GM12878 (cell line): ENCODE results near the gene MORC1. TPM values are rescaled to one million over a fixed set of nuclear protein-coding genes. Genes with fewer than 3 reads are reported as not detected.

ENCODE experiments used
- ATAC-seq: fragments of 200-7000 bp; cut with Tn5 transposase; 3 replicates; pipeline ENCODE4 v1.9.1; 2020; ENCODE audit warnings: mild to moderate bottlenecking, moderate library complexity
- BruUV-seq: library from RNA; stranded (reverse); fragments of 400-500 nt; replicated peaks from 2 replicates; lab custom pipeline; 2021; lab: Mats Ljungman, UMichigan
- CTCF ChIA-PET: fragments of 300-600 bp; sonication (Branson Sonifier 250); formaldehyde crosslinking; extraction: SDS; loops from one replicate; lab custom pipeline; 2021; ENCODE audit warnings: inconsistent platforms; lab: Yijun Ruan, JAX
- POLR2A ChIA-PET: fragments of 350-600 bp; formaldehyde crosslinking; extraction: SDS; loops from one replicate; lab custom pipeline; 2021; ENCODE audit warnings: inconsistent platforms; lab: Charles Lee
- RAD21 ChIA-PET: fragments of 300-600 bp; sonication (Branson Sonifier 250); formaldehyde crosslinking; loops from one replicate; lab custom pipeline; 2023; ENCODE audit warnings: antibody characterized with exemption; ENCODE audit not compliant: unreplicated experiment; lab: Charles Lee
- SMC1A ChIA-PET: fragments of 300-600 bp; sonication (Branson Sonifier 250); formaldehyde crosslinking; loops from one replicate; lab custom pipeline; 2023; ENCODE audit not compliant: unreplicated experiment, uncharacterized antibody; lab: Charles Lee
- DNase-seq: peaks from one replicate; pipeline ENCODE4 v3.0.0-alpha.2; 2011; ENCODE audit warnings: low read depth, low spot score
- FAIRE-seq: peaks from 3 replicates; lab custom pipeline; 2011; peaks lifted over from hg19 to GRCh38; lab: Jason Lieb, UNC
- H2AFZ ChIP-seq: 2 replicates; pipeline ENCODE4 v1.6.0; 2011; ENCODE audit warnings: low read depth, low read length, control low read depth; ENCODE audit not compliant: control insufficient read depth
- H3K27ac ChIP-seq: 2 replicates; pipeline ENCODE4 v1.5.1; 2011; ENCODE audit warnings: control low read depth; ENCODE audit not compliant: control insufficient read depth, insufficient read depth
- H3K27me3 ChIP-seq, 2 experiments: replicated peaks in 1 of 2; 2 replicates each; pipeline versions ENCODE4 v1.6.0 to v1.6.1; 2011; ENCODE audit warnings: low read length in 1 of 2; ENCODE audit not compliant: control insufficient read depth in 2 of 2, insufficient read depth in 2 of 2
- H3K36me3 ChIP-seq, 2 experiments: 2 replicates each; pipeline ENCODE4 v1.5.1; 2011; ENCODE audit warnings: low read length in 1 of 2; ENCODE audit not compliant: control insufficient read depth in 2 of 2, insufficient read depth in 2 of 2
- H3K4me1 ChIP-seq: 2 replicates; pipeline ENCODE4 v1.6.1; 2011; ENCODE audit warnings: mild to moderate bottlenecking, low read length, moderate library complexity, mixed read lengths; ENCODE audit not compliant: control insufficient read depth, insufficient read depth
- H3K4me2 ChIP-seq: 2 replicates; pipeline ENCODE4 v1.6.0; 2011; ENCODE audit warnings: control low read depth; ENCODE audit not compliant: control insufficient read depth, insufficient read depth
- H3K4me3 ChIP-seq: fragments of 200-600 bp; sonication (generic); 2 replicates; pipeline ENCODE4 v1.5.1; 2016
- H3K79me2 ChIP-seq: 2 replicates; pipeline ENCODE4 v1.6.0; 2011; ENCODE audit warnings: low read length; ENCODE audit not compliant: control insufficient read depth, insufficient read depth
- H3K9ac ChIP-seq: 2 replicates; pipeline ENCODE4 v1.8.0; 2011; ENCODE audit warnings: low read length, control low read depth, mixed read lengths; ENCODE audit not compliant: control insufficient read depth, insufficient read depth
- H3K9me3 ChIP-seq: replicated peaks from 3 replicates; pipeline ENCODE4 v1.5.1; 2011; ENCODE audit warnings: mild to moderate bottlenecking, low read length; ENCODE audit not compliant: control insufficient read depth, insufficient read depth
- H4K20me1 ChIP-seq: 2 replicates; pipeline ENCODE4 v1.6.0; 2011; ENCODE audit not compliant: control insufficient read depth, insufficient read depth
- ASH2L ChIP-seq: fragments of 300-600, 200-600 bp; sonication (generic); IDR thresholded peaks from 2 replicates; pipeline ENCODE4 v1.6.1; 2017; ENCODE audit warnings: low read depth, mild to moderate bottlenecking, borderline replicate concordance
- ATF3 ChIP-seq: IDR thresholded peaks from 2 replicates; pipeline ENCODE4 v1.6.1; 2011; ENCODE audit warnings: low read depth, mild to moderate bottlenecking, low read length, moderate library complexity, borderline replicate concordance; ENCODE audit errors: extremely low read depth
- CHD4 ChIP-seq: fragments of 200-600 bp; sonication (generic); IDR thresholded peaks from 2 replicates; pipeline ENCODE4 v1.6.1; 2016; ENCODE audit warnings: mild to moderate bottlenecking
- E2F4 ChIP-seq: IDR thresholded peaks from 2 replicates; pipeline ENCODE4 v1.6.1; 2012; ENCODE audit warnings: low read depth, low read length, improper control_type of control experiment
- E2F8 ChIP-seq: fragments of 450-650 bp; IDR thresholded peaks from 2 replicates; pipeline ENCODE4 v1.6.1; 2018; ENCODE audit warnings: mild to moderate bottlenecking, low read depth, moderate library complexity; ENCODE audit not compliant: partially characterized antibody
- E4F1 ChIP-seq: fragments of 450-650 bp; IDR thresholded peaks from 2 replicates; pipeline ENCODE4 v1.6.1; 2018; ENCODE audit warnings: borderline replicate concordance, mild to moderate bottlenecking; ENCODE audit not compliant: partially characterized antibody
- EED ChIP-seq: sonication (generic); IDR thresholded peaks from 2 replicates; pipeline ENCODE4 v1.6.1; 2016; ENCODE audit warnings: antibody characterized with exemption, low read depth
- ESRRA ChIP-seq: IDR thresholded peaks from 2 replicates; pipeline ENCODE4 v1.6.1; 2012; ENCODE audit warnings: mild to moderate bottlenecking, low read length, improper control_type of control experiment
- EZH2 ChIP-seq: IDR thresholded peaks from 2 replicates; pipeline ENCODE4 v1.6.1; 2012; ENCODE audit warnings: low read depth, mild to moderate bottlenecking, control low read depth, inconsistent platforms, low read length, borderline replicate concordance; ENCODE audit not compliant: control insufficient read depth
- JUND ChIP-seq: IDR thresholded peaks from 2 replicates; pipeline ENCODE4 v1.6.1; 2012; ENCODE audit warnings: low read depth, mild to moderate bottlenecking, low read length, improper control_type of control experiment, moderate library complexity
- NFYA ChIP-seq: IDR thresholded peaks from 2 replicates; pipeline ENCODE4 v1.6.1; 2011; ENCODE audit warnings: low read depth, mild to moderate bottlenecking, low read length, improper control_type of control experiment, borderline replicate concordance
- NFYB ChIP-seq: IDR thresholded peaks from 2 replicates; pipeline ENCODE4 v1.6.1; 2011; ENCODE audit warnings: low read depth, mild to moderate bottlenecking, low read length, improper control_type of control experiment, moderate library complexity; ENCODE audit not compliant: insufficient read depth
- PML ChIP-seq: IDR thresholded peaks from 2 replicates; pipeline ENCODE4 v1.6.1; 2012; ENCODE audit warnings: low read length, inconsistent platforms
- RAD21 ChIP-seq: IDR thresholded peaks from 2 replicates; pipeline ENCODE4 v1.6.1; 2011; ENCODE audit warnings: mild to moderate bottlenecking, low read depth, low read length, moderate library complexity; ENCODE audit not compliant: insufficient read depth
- SIX5 ChIP-seq: IDR thresholded peaks from 2 replicates; pipeline ENCODE4 v1.6.1; 2011; ENCODE audit warnings: mild to moderate bottlenecking, low read depth, low read length, moderate library complexity; ENCODE audit not compliant: severe bottlenecking
- SUPT20H ChIP-seq: IDR thresholded peaks from 2 replicates; pipeline ENCODE4 v1.6.1; 2011; ENCODE audit warnings: low read depth, mild to moderate bottlenecking, low read length, moderate library complexity, borderline replicate concordance; ENCODE audit not compliant: control insufficient read depth
- WGBS: methylation state at CpG from one replicate; pipeline ENCODE4 v1.1.6; 2016; ENCODE audit warnings: low lambda C conversion rate; ENCODE audit not compliant: insufficient replicate concordance, insufficient coverage; ENCODE audit errors: missing lambda C conversion rate; 5-methylcytosine and 5-hydroxymethylcytosine counted together
- in situ Hi-C: fragments of 300-500 bp; cut with MboI; formaldehyde crosslinking; loops from 9 replicates; pipeline ENCODE4 v1.14.3; 2018; ENCODE audit warnings: mixed read lengths
- intact Hi-C: fragments of 100-400 bp; cut with micrococcal nuclease; formaldehyde crosslinking; loops from one replicate; pipeline ENCODE4 v1.14.2; 2022; ENCODE audit not compliant: unreplicated experiment
- polyA plus RNA-seq, 11 experiments: library from polyadenylated mRNA; depleted of rRNA in 4 of 11; unstranded in 6 of 11; stranded (reverse) in 5 of 11; fragments of >200 nt; fragmentation: Nextera tagmentation in 4 of 11; fragmentation: Illumina TruSeq in 1 of 11; extraction: Ambion mirVana in 4 of 11; extraction: Trizol in 1 of 11; gene quantifications; 1 replicate in 1 of 11; 2 replicates in 10 of 11; pipeline versions ENCODE4 v1.2.1 to v1.2.3, GENCODE V29; 2011 to 2016; ENCODE audit warnings: inconsistent platforms in 2 of 11, missing spikeins in 2 of 11, low read depth in 1 of 11
- total RNA-seq, 4 experiments: library from RNA; depleted of rRNA in 3 of 4; stranded (reverse); fragments of >200 nt in 3 of 4; fragmentation: Illumina TruSeq in 1 of 4; extraction: Trizol in 1 of 4; gene quantifications; 2 replicates each; pipeline versions ENCODE4 v1.2.1 to v1.2.3, GENCODE V29; 2013 to 2021

Gene MORC1
- total and polyA plus RNA-seq, 10 of the 15 experiments (the other 5 are each of a cell fraction or from before 2014, with no cell fraction given), result 0.18 TPM; not detected in 9

GRCh38 chr3:108972482-108972881 lies 145.5 kb downstream of the MORC1 start (continued):
- TF ChIP-seq E4F1 (no peak), NFYA (no peak)

GRCh38 chr3:108970561-108970960 lies 147.4 kb downstream of the MORC1 start:
- H2AFZ ChIP-seq, result no peak overlapping the region
- TF ChIP-seq NFYB (no peak), ATF3 (no peak), SUPT20H (no peak), E2F8 (no peak), ESRRA (no peak), ASH2L (no peak), RAD21 (no peak), PML (no peak), JUND (no peak), SIX5 (no peak), EZH2 (no peak), EED (no peak), E2F4 (no peak), CHD4 (no peak)

More at GRCh38 chr3:108970561-108970960, 147.4 kb downstream of the MORC1 start:
- H3K27me3 ChIP-seq, result peaks cover 0 to 1% of the 10 kb centered on the region in 2 experiments; a peak in 1 of 4 replicates
- H3K4me1 ChIP-seq, result no peaks in the 10 kb centered on the region
- no peak for ATAC-seq
- ChIA-PET POLR2A (no interaction called here), CTCF (interaction anchor here (1.3 kb wide), 1 partner anchor 17 kb away, joined by 3 read pairs; the partner anchor contains the start of gene GUCA1C), RAD21 (no interaction called here), SMC1A (no interaction called here)
- no TSS peak for BruUV-seq
- no peaks in the 10 kb centered on the region for H4K20me1 ChIP-seq
- 30% methylated on average over 3 of the region's 3 CpGs for WGBS
- H3K4me3 ChIP-seq, result no peak overlapping the region
- DNase-seq, result no peak
- H3K9ac ChIP-seq, result no peak overlapping the region
- H3K4me2 ChIP-seq, result no peak overlapping the region
- no peaks in the 10 kb centered on the region for H3K9me3 ChIP-seq
- H3K36me3 ChIP-seq, result no peaks in the 10 kb centered on the region
- intact Hi-C loops (no loop called here), in situ Hi-C loops (no loop called here)
- no peaks in the 10 kb centered on the region for H3K79me2 ChIP-seq
- FAIRE-seq, result no peak
- no peak overlapping the region for H3K27ac ChIP-seq
